ENCODE data around the gene HHAT.

Gene HHAT

DNA sequence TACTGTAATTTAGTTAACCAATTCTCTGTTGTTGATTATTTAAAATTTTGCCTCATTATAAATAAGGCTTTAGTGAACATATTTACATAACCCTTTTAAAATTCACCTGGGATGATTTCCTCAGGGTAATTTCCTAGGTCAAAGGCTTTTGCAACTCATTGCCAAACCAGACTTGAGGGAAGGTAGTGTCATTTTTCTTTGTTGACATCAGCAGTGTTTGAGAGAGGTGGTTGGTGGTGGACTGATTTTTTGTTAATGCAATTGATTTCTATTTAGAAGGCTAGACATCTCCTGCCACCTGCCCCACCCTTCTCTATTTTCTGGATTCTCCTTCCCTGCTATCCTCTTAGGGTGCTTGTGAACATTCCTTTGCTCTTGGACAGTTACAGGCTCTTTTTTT is 116.8 kb downstream of the HHAT start:
- DNase-seq, result no peak

DNA sequence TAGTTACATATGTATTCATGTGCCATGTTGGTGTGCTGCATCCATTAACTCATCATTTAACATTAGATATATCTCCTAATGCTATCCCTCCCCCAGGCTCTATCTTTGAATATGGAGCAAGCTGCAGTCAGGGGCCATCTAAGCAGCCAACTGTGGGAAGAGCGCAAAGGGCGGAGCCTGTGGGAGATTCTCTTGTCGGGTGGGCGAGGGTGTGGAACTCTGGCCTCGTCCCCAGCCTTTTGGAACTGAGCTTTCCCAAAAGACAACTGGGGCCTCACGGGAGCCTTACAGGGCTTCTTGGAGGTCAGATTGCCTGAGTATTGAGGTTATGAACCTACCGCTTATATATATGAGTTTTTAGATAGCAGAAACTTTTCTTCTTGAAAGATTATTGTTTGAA is 117.2 kb downstream of the HHAT start:
- no peak for DNase-seq

DNA sequence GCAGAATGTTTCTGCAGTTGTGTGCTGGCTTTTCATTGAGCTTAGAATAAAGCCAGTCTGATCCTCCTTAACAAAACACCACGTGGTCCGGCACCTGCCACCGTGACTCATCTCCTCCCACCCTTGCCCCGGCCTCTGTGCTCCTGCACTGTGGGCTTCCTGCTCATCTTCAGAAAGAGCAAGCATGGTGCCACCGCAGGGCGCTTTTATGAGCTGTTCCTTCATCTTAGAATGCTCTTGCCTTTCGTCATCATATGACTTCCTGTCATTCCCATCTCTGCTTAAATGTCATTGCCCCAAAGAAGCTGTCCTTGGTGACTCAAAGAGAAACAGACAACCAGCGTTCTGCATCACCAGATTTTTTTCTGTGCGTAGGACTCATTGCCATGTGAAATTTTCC is 117.8 kb downstream of the HHAT start:
- DNase-seq, result peak; percentile 49

DNA sequence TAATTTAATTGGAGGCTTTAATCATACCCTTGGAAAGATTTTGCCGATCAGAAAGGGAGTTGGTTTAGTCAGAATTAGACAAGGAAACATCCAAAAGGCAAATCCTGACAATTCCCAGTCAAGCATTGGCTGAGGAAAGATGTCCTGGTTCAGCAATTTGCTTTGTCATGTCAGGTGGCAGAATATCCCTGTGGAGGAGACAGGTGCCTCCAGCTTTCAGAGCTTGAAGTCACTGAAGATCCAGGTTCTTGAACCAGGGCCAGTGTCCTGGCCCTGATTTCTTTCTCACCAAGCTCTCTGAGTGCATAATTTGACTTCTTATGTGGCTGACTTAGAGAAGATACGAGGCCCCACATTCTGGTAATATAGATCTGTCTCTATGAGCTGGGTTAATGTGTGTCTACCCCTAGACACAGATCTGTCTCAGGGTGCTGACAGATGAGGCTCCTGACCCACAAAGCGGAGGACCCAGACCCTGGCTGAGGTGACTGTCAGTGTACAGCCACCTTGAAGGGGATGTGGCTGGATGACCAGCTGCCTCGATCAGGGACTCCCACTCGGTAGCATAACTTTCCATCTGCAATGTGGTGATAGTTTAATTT is 118.9 kb downstream of the HHAT start:
- DNase-seq, result no peak

DNA sequence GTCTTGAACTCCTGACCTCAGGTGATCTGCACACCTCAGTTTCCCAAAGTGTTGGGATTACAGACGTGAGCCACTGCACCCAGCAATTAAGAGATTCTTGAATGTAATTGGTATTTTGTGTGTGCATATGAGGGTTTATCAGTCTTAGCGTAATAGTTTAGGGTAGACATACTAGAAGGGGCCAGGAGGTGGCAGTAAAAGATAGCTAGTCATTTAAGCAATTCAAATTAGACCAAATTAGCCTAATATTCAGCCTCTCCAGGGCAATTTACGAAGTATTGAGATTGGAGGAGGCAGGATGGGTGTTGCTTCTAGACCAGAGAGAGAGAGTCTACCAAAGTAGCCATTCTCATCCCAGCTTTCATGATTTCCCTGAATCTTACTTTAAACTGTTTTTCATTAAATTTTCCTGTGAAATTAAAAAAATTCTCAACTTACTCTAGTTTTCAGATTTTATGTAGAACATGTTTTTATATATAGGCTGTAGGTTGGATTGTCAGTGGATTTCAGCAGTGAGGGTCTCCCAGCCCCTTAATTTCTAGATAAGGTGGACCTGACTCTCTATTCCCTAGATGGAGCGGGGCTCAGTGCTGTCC is 119.7 kb downstream of the HHAT start:
- DNase-seq, result peak; percentile 60

DNA sequence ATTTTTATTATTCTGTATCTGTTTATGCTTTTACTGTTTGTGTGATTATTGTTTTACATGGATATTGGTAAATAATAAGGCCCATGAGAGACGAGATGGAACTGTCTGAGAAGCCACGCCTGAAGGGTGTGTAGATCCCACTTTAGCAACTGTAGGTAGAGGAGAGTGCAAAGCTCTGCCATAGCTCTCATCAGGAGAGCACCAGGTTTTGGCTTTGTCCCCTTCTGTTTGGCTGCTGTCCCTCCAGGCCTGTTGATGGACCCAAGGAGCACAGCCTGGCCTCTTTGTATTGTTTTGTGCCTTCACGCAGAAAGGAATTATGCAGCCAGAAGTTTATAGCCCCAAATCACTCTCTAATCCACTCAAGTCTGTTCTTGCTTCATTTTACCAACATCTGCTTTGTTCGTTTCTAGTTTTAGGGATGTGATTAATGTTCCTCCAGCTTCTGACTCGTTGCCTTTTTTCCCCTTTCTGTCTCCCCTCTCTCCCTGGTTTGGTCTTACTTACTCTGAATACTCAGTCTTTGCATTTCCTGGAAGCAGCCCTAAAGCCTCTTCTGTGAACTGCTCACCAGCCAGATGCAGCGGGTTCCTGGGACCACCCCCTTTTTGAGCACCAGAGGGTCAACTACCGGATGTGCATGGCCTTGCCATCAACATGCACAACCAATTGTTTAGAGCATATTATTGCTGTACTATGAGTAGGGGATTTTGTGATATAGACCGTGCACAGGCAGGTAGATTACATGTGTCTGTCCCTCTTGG is 127.3 kb downstream of the HHAT start:
- no peak for DNase-seq

DNA sequence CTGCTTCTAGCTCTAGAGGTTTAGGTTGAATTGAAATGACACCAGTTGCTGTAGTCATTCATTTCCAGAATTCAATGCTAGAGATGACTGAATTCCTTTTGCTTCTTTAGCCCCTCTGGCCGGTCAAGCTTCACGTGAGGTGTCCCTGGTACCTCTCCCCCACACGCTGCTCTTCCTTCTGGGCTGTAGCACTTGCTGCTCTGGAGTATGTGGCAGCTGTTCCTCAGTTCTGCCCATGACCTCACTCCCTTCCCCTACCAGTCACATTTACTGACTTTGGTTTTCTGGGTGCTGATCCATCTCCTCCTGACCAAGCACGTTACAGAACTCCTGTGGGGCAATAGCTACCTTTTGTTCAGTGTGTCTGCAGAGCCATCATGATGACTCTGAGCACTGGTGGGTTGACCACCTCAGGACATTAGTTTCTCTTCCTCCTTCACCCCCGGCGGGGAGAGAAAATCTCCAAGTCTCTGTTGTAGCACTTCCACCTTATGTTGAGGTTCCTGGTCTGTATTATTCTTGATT is 128.1 kb downstream of the HHAT start:
- DNase-seq, result no peak

DNA sequence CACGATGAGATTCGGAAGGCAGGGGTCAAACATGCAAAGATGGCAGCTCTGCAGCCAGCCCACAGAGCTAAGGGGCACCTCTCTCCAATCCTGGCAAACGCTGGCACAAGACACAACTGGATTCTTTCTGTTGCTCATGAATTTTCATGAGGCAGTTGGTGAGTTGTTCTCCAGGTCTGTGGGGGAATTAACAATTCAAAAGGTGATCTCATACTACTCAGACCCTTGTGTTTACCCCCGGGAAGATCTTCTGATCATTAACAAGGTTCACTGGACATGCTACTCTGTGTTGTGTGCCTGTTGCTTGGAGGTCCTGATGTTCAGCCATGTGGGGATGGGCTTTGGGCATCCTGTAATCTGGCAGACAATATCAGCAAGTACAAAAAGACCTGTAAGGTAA is 128.9 kb downstream of the HHAT start:
- DNase-seq, result no peak

DNA sequence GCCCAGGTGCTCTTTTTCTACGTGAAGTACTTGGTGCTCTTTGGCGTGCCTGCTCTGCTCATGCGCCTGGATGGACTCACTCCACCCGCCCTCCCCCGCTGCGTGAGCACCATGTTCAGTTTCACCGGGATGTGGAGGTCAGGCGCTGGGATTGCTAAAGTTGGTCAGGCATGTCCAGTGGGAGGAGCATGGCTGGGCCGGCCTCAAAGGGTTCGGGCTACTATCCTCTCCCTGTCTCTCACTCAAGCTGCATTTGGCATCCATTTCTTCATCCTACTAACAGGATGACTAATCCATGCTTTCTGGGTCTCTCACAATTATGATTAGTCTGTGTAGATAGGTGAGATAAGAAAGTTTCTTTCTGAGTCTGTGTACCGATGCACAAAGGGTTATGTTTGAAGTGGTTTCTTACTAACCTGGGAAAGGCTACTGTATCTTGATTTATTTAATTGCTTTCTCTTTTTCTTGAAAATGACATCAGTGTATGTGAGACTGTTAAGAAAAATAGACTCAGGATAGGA is 135.9 kb downstream of the HHAT start:
- DNase-seq, result no peak

DNA sequence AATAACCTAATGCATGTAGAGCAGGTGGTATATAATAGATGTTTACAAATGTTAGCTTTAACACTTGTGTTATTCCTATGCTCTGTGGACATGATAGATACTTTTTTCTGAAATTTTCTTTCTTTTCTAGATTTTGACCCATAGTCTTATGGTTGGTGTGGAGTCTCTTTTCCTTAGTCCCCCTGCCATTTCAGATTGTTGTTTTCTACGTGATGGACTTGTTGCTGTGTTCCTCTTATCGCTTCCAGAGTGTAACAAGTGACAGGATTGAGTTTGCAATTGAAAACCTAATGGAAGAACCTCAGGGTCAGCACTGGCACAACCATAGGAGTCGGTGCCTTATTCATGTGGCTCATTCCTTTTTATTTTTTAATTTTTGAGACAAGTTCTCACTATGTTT is 136.4 kb downstream of the HHAT start:
- no peak for DNase-seq

DNA sequence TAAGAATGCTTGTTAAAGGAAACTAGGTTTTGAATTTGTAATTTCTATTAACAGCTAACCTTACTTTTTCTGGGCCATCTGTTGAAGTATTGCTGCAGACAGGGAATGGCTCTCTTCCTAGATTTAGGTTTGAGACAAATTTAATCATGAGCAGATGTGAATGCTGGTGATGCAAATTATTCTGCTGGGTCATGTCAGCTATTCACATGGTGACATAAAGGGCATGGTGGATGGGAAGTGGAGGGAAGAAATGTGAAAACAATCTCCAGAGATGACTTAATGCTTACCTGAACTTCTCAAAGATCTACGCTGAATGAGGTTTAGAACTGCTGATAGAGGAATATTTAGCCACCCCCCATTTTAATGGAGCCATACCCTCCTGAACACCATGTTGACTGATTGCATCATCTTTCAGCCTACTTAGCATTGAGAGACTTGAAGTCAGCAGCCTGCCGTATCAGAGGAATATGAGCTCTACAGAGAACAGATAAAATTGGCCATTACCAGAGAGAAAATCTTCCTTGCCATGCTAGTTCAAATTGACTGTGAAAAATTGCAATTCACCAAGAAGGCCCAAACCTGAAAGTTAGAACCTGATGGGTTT is 138.8 kb downstream of the HHAT start:
- no peak for DNase-seq

DNA sequence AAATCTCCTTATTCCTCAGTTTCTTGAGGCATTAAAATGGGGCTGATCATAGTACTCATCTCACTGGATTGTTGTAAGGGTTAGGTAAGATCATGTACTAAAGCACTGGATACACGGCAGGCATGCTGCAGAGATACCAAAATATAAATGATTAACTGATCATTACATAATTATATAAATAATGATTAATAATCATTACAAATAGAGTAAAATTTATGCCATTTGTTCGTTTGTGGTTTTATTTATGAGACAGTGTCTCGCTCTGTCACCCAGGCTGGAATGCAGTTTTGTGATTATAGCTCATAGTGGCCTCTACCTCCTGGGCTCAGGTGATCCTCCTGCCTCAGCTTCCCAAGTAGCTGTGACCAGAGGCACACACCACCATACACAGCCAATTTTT is 140.7 kb downstream of the HHAT start:
- no peak for DNase-seq

DNA sequence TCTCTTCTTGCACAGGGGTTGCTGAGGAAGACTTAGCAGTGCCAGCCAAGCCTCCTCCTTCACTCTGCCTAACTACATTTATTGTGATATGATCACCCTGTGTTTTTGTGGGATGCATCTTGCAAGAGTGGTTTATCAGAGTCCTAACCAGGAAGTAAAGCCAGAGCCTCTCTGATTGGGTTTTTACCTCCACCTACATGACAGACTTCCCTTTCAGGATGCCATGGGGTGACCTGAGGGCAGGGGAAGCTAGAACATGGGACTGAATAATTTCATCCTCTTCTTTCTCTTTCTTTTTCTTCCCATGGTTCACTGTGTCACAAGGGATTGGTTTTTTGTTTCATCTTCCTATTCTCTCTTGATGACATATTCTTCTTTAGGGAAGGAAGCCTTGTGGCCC is 146.6 kb downstream of the HHAT start:
- no peak for DNase-seq

DNA sequence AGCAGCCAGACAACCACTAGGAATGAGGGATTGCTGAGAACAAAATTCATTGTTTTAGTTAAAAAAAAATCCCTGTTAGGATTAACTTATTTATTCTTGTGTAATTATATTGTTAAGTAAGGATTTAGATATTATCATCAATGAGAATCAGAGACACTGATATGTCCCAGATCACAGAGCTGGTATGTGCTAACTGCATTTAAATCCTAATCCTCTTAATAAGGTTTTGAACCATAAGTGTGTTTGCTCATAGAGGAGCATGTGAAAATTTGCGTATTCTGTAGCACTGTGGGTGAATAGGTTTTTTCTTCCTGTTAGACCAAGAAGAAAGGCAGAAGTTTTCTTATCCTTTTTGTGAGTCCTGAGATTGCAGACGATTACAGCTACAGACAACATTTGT is 147.1 kb downstream of the HHAT start:
- DNase-seq, result no peak

DNA sequence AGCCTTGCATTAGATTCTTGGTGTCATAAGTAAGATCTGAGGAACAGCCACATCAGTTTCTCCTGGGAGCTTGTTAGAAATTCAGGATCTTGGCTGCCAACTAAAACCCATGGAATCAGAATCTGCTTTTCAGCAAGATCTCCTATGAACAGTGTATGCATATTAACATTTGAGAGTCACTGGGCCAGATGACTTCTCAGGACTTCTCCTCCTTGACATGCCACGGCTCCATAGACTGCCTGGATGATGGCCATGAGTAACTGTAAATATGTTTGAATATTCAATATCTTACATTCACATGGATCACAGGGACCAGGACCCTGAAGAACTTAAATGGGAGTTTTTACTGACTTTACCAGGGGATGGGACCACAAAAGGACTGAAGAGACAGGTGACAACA is 148.0 kb downstream of the HHAT start:
- DNase-seq, result no peak

DNA sequence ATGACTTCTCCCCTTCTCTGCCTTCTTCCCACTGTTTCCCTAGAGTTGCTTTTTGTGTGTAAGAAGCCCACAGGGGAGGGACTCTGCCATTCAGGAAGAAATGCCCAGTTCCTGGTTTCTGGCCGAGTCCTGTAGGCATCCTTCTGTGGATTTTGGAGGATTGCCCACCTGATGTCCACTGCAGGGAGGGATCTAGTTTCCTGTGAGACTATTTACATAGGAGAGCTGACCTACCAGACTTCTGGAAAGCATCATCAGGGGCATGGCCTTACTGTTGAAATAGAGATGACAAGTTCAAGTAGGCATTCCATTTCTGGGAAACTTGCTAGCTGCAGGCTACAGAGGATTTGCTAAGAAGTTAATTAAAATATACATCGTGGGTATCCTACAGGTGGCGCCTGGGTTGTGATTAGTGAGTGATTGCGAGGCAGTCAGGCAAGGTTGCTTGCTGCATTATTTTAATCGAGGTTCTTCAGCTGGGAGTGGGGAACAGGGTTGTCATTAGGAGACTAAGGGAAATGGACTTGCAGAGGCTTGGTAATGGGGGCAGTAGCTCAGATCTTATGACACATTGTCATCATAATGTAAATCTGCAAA is 148.7 kb downstream of the HHAT start:
- DNase-seq, result peak; percentile 54

DNA sequence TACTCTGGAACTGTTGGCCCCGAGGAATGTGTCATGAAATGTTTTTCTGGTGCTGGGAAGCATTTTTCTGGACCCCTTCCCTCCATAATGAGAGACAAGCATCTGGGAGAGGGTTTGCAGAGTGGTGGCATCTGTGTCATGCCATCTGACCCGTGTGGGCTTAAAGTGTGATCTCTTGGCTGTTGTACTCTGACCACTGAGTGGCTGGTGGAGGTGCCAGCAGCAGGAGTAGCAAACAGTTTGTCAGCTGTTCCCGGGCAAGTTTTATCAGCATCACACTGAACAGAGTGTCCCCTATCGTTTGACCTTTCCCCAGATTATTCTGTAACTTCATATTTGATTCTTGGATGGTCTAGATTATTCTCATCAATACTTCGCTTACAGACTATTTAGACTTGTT is 150.1 kb downstream of the HHAT start:
- no peak for DNase-seq

DNA sequence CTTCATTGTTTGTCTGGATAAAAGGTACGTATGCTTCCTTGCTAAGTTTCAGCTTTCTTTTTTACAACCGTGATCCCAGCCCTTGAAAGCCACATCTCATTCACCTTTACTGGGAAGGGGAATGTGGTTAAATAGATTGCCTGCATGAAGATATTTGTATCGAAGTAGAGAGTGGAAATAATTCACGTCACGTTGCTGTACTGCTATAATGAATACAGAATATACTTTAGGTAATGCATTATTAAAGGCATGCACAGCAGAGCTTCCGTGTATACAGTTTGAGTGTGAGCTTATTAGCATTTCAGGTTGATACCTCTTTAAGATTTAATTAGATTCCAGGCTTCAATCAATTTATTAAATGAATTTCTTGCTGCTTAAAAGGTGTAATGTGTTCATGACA is 153.8 kb downstream of the HHAT start:
- DNase-seq, result no peak

DNA sequence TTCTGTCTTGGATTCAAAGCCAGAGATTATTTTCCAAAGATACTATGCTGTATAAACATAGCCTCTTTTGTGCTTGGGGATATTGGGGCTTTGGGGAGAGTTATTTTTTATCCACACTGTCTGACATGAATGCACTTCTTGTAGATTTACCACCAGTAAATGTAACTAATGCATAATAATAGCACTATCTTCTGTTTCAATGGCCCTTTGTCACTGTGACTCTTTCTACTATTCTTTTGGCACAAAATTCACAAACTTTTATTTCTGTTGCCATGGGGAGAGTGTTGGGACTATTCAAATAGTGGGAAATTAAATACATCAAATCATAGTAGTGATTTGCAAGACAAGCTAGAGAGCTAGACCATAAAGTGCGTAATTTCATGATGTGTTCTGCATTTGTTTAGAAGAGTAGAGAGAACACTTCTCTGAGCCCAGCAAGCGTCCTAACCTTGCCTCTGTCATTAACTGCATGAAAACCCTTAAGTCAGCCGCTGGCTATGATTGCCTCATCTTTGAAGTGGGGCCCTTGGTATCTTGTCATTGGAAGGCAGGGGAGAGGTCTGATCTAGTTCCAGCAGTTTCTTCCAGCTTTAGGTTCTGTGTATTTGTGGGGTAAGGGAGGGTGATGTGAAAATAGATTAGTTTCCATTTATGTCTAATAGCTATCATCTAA is 154.4 kb downstream of the HHAT start:
- DNase-seq, result no peak

DNA sequence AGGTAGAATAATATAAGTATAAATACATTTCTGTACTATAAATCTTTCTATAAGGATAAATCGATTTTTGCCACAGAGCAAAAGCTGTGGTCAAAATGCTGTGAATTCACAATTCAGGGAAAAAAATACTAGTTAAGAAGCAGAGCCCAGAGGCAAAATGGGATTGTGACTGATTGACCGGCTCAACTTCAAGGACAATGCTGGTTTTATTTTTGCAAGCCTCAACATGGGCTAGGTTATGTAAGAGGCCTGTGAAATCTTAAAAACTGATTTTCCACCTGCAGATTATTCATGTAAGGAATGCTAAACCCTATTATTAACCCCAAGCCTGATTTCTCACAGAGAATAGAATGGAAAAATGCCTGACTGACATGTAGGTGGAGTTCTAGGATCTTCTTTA is 155.1 kb downstream of the HHAT start:
- no peak for DNase-seq

DNA sequence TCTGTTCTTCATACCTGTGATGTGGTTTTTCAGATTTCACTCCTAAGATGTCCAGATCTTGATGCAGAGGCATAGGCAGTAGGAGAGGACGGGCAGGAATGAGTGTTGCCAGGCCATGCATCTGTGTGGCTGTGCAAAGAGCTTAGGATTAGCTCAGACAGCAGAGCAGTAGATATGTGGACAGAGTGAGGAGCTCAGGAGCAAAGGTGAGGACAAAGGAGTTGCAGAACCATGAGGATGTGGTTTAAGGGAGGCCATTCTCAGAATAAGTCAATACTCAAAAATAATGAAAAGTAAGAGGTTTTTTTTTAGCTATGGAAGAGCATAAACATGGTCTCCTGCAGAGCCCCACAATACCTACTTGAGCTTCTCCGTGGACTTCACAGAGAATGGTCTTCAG is 158.3 kb downstream of the HHAT start:
- no peak for DNase-seq

DNA sequence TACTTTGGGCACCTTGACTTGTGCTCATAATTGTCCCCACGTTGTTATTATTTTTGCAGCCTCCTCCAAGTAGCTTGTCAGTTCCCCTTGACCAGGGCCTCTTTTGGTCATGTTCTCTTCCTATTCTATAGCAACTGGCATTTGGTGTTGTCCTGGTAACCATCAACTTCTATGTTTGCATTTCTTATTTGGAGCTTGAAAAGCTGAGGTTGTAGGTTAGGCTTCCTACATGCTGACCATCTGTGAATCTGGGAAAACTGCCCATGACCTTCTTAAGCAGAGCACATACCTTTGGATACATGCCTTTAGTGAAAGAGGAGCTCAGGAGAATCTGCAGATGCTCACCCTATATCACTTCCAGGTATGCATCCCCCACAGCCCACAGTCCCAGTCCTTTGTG is 160.8 kb downstream of the HHAT start:
- no peak for DNase-seq

Data from fibroblast of skin of back (primary cell).